Measurements from ENCODE around the gene RNF39. TPM values are rescaled to one million over a fixed set of nuclear protein-coding genes. Genes with fewer than 3 reads are reported as not detected.
A peak's percentile ranks its signal among the peaks of the same experiment; 100 is the strongest.

The RNF39 gene
- total and polyA plus RNA-seq, 12 donors, result 0.15 TPM; not detected in 11

DNA sequence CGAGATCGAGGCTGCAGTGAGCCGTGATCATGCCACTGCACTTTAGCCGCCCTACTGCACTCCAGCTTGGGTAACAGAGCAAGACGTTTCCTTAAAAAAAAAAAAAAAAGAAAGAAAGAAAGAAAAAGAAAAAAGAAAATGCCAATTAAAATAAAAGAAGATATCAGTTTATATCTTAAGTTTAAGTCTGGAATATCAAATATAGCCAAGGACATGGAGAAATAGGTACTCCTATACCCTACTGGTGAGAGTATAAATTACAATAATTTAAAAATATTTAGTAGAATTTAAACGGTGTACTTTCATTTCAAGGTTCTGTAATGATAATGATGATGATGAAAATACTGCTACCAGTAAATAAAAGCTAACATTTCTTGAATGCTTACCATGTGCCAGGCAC lies 41.2 kb upstream of the RNF39 start:
- H3K4me1 ChIP-seq, result no peaks in the 10 kb centered on the region
- intact Hi-C loops (cut with DNase I), result no loop called here
- H3K4me3 ChIP-seq, result no peak overlapping the region
- 78% methylated on average over 6 of the region's 6 CpGs for WGBS, 2 donors
- DNase-seq (no peak), ATAC-seq (no peak)
- TF ChIP-seq, protein P1, sequence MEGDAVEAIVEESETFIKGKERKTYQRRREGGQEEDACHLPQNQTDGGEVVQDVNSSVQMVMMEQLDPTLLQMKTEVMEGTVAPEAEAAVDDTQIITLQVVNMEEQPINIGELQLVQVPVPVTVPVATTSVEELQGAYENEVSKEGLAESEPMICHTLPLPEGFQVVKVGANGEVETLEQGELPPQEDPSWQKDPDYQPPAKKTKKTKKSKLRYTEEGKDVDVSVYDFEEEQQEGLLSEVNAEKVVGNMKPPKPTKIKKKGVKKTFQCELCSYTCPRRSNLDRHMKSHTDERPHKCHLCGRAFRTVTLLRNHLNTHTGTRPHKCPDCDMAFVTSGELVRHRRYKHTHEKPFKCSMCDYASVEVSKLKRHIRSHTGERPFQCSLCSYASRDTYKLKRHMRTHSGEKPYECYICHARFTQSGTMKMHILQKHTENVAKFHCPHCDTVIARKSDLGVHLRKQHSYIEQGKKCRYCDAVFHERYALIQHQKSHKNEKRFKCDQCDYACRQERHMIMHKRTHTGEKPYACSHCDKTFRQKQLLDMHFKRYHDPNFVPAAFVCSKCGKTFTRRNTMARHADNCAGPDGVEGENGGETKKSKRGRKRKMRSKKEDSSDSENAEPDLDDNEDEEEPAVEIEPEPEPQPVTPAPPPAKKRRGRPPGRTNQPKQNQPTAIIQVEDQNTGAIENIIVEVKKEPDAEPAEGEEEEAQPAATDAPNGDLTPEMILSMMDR (IDR thresholded peaks at IDR 0.05), result peak in 1 of 9 donors; percentile 13
- H3K9me3 ChIP-seq, result no peaks in the 10 kb centered on the region
- H3K27me3 ChIP-seq, result peaks cover 5 to 70% (median 57%) of the 10 kb centered on the region in 7 donors
- H3K27ac ChIP-seq, result no peak overlapping the region
- H3K36me3 ChIP-seq, result no peaks in the 10 kb centered on the region

DNA sequence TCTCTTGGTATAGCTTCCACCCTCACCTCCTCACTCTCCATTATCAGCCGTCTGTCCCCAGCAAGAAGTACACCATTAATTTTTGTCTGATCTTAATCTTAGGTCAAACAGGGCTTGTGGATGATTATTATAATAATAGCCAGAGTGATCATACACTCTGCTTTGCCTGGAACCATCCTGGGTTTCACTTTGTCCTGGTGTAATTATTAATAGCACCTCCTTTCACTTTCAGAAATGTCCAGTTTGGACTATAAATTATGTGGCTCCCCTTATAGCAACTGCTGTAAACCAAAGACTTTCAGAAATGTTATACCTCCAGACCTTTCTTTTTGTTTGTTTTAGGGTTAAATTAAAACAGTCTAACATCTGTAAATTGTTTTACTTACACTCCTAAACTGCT lies 38.3 kb upstream of the RNF39 start:
- Histone ChIP-seq H3K4me3 (no peak overlapping the region), H3K36me3 (no peaks in the 10 kb centered on the region), H3K4me1 (no peaks in the 10 kb centered on the region), H3K27ac (no peak overlapping the region), H3K27me3 (peaks cover 5 to 84% (median 81%) of the 10 kb centered on the region in 7 donors), H3K9me3 (no peaks in the 10 kb centered on the region)
- intact Hi-C loops (cut with DNase I), result no loop called here
- no peak for ATAC-seq
- WGBS, 2 donors, result 71 to 77% methylated on average over 1 of the region's 1 CpG
- DNase-seq, result no peak
- TF ChIP-seq, protein P1 (IDR thresholded peaks at IDR 0.05), result no peak

DNA sequence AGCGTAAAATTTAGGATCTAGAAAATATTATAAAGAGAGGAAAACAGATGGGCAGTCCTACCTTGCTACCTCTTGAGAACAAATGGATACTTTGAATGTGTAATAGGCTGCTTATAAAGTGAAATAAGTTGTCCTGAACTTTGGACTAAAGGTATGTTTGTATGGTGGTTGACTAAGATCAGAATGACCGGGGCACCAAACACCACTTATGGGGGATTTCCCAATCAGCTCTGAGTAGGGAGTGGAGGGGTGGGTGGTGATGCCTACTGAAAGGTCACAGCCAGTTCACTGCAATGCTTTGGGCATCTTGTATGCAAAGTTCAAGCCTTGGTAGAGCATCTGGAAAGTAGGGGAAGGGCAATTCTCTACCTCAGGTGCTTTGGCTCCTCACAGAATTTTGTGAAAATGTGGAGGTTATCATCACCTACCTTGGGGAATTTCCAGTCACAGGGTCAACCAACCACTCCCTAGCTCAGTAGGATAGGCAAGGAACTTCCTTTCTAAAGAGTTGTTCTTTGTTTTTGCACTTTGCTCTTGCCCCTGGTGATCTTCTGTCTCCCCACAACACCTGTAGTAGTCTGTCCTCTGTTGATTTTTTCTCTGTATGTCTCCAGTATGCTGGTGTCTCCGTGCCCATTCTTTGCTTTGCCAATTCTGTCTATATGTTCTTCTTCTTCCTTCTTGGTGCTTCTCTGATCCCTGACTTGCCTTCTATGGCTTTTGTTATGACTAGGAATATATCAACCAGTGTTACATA lies 37.6 kb upstream of the RNF39 start, which contains the start of gene TRIM31:
TSS of gene TRIM31 (minus strand) at position 88 of the 757 bp plus-strand sequence. CDS start 285 bp downstream, outside the sequence.
- intact Hi-C loops (cut with DNase I), result no loop called here

DNA sequence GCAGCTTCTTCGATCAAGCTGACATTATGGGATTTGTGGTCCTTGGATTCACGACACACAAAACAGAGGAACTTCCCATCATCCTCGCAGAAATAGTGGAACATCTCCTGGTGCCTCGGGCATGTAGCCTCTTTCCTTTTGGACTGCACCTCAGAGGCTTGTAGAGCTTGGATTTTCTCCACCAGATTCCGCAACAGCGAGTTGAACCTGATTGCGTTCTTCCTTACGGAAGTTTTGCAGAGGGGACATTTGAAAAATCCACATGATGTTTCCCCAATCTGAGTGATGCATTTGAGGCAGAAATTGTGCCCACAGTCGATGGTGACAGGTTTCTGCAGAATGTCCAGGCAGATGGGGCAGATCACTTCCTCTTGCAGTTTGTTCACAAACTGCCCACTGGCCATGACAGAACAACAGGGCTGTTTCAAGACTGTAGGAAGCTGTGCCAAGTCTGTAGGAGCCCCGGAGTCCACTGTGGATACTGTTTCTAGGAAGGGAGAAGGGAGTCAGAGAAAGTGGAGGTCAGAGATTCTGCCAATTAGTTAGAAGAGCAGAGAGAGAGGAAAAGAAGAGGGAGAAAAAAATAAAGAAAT lies 36.9 kb upstream of the RNF39 start:
- Histone ChIP-seq H3K36me3 (no peaks in the 10 kb centered on the region), H3K4me1 (no peaks in the 10 kb centered on the region), H3K27ac (no peak overlapping the region), H3K27me3 (peaks cover 5 to 95% (median 84%) of the 10 kb centered on the region in 7 donors), H3K4me3 (no peak overlapping the region), H3K9me3 (no peaks in the 10 kb centered on the region)
- TF ChIP-seq, protein P1 (IDR thresholded peaks at IDR 0.05), result no peak
- intact Hi-C loops (cut with DNase I), result no loop called here
- DNase-seq (no peak), ATAC-seq (no peak)
- WGBS, 2 donors, result 74 to 76% methylated on average over 10 of the region's 10 CpGs

More for the DNA sequence above, 37.6 kb upstream of the RNF39 start, which contains the start of gene TRIM31:
- Histone ChIP-seq H3K27me3 (peaks cover 5 to 91% (median 83%) of the 10 kb centered on the region in 7 donors), H3K4me1 (no peaks in the 10 kb centered on the region), H3K27ac (no peak within 1 kb of the TSS), H3K36me3 (no peaks in the 10 kb centered on the region), H3K4me3 (no peak within 1 kb of the TSS), H3K9me3 (no peaks in the 10 kb centered on the region)
- DNase-seq (no peak), ATAC-seq (no peak)
- WGBS, 2 donors, result 78 to 81% methylated on average over 3 of the region's 3 CpGs
- TF ChIP-seq, protein P1 (IDR thresholded peaks at IDR 0.05), result no peak
